ENCODE measurements around the gene AADAC.

AADAC gene

GRCh38 chr3:151814588-151814987 is 672 bp downstream of the AADAC start:
- H2BK5ac ChIP-seq (ENCODE audit: low read depth, low read length, poor library complexity) = no peak overlapping the region
- no peak overlapping the region for H3K4ac ChIP-seq (ENCODE audit: low read depth, low read length)
- H3K27me3 ChIP-seq (ENCODE audit: insufficient read depth, low read length) = no peaks in the 10 kb centered on the region
- H2BK120ac ChIP-seq (ENCODE audit: insufficient read depth, low read length, poor library complexity) = no peak overlapping the region
- H3K18ac ChIP-seq (ENCODE audit: low read length) = no peak overlapping the region
- H3K27ac ChIP-seq (ENCODE audit: low read depth, low read length) = no peak overlapping the region
- H2BK12ac ChIP-seq (ENCODE audit: low read length) = no peak overlapping the region
- no peak overlapping the region for H4K8ac ChIP-seq (ENCODE audit: low read depth, low read length)
- H3K79me2 ChIP-seq (ENCODE audit: control insufficient read depth, insufficient read depth, low read length, poor library complexity) = no peaks in the 10 kb centered on the region
- H3K9me3 ChIP-seq (ENCODE audit: insufficient read depth, low read depth, low read length) = peaks cover 1% of the 10 kb centered on the region
- no peaks in the 10 kb centered on the region for H3K79me1 ChIP-seq (ENCODE audit: low read length)
- no peak overlapping the region for H3K23ac ChIP-seq (ENCODE audit: low read length)
- H3K4me1 ChIP-seq (ENCODE audit: control insufficient read depth in 1 of 2, insufficient read depth in 2 of 2, low read length in 2 of 2) = peaks cover 0 to 2% of the 10 kb centered on the region in 2 experiments
- no peak overlapping the region for H3K4me3 ChIP-seq (ENCODE audit: low read depth, low read length)
- H3K9ac ChIP-seq (ENCODE audit: low read length) = no peak overlapping the region
- no peak overlapping the region for H3K4me2 ChIP-seq (ENCODE audit: low read length)
- no peak overlapping the region for H4K12ac ChIP-seq (ENCODE audit: low read depth, low read length)
- H2AK5ac ChIP-seq (ENCODE audit: low read length) = no peak overlapping the region
- WGBS (ENCODE audit: extremely low coverage, insufficient coverage, insufficient read length) = no CpG with 5 or more reads among the region's 3 CpGs
- no peak overlapping the region for H4K91ac ChIP-seq (ENCODE audit: low read depth, low read length)
- no peak overlapping the region for H2AFZ ChIP-seq (ENCODE audit: insufficient read depth, low read length, poor library complexity)
- no peaks in the 10 kb centered on the region for H3K36me3 ChIP-seq (ENCODE audit: control insufficient read depth in 1 of 2, insufficient read depth in 2 of 2, low read length in 2 of 2)
- no peak overlapping the region for H3K14ac ChIP-seq (ENCODE audit: low read length)
- DNase-seq = no peak

- Histone ChIP-seq H3K27me3 (ENCODE audit: insufficient read depth, low read length) (no peaks in the 10 kb centered on the region), H3K4me3 (ENCODE audit: low read depth, low read length) (no peak overlapping the region), H2BK12ac (ENCODE audit: low read length) (no peak overlapping the region), H2BK5ac (ENCODE audit: low read depth, low read length, poor library complexity) (no peak overlapping the region), H4K8ac (ENCODE audit: low read depth, low read length) (no peak overlapping the region), H3K23ac (ENCODE audit: low read length) (no peak overlapping the region), H3K27ac (ENCODE audit: low read depth, low read length) (no peak overlapping the region), H3K36me3 (ENCODE audit: control insufficient read depth in 1 of 2, insufficient read depth in 2 of 2, low read length in 2 of 2) (no peaks in the 10 kb centered on the region), H4K12ac (ENCODE audit: low read depth, low read length) (no peak overlapping the region), H3K79me2 (ENCODE audit: control insufficient read depth, insufficient read depth, low read length, poor library complexity) (no peaks in the 10 kb centered on the region), H3K4me1 (ENCODE audit: control insufficient read depth in 1 of 2, insufficient read depth in 2 of 2, low read length in 2 of 2) (peaks cover 0 to 2% of the 10 kb centered on the region in 2 experiments), H3K79me1 (ENCODE audit: low read length) (no peaks in the 10 kb centered on the region), H3K9me3 (ENCODE audit: insufficient read depth, low read depth, low read length) (peaks cover 1% of the 10 kb centered on the region), H3K9ac (ENCODE audit: low read length) (no peak overlapping the region), H3K4ac (ENCODE audit: low read depth, low read length) (no peak overlapping the region), H2AK5ac (ENCODE audit: low read length) (no peak overlapping the region), H4K91ac (ENCODE audit: low read depth, low read length) (no peak overlapping the region), H2BK120ac (ENCODE audit: insufficient read depth, low read length, poor library complexity) (no peak overlapping the region), H3K4me2 (ENCODE audit: low read length) (no peak overlapping the region), H2AFZ (ENCODE audit: insufficient read depth, low read length, poor library complexity) (no peak overlapping the region), H3K18ac (ENCODE audit: low read length) (no peak overlapping the region), H3K14ac (ENCODE audit: low read length) (no peak overlapping the region)
- peak in 1 of 2 donors; percentile 13 for DNase-seq
- WGBS (ENCODE audit: extremely low coverage, insufficient coverage, insufficient read length) = no CpG with 5 or more reads among the region's 3 CpGs
Observed at GRCh38 chr3:151816091-151816604, 2.2 kb downstream of the AADAC start.

GRCh38 chr3:151817473-151817872 is 3.6 kb downstream of the AADAC start:
- DNase-seq = no peak
- Histone ChIP-seq H2BK5ac (ENCODE audit: low read depth, low read length, poor library complexity) (no peak overlapping the region), H3K9me3 (ENCODE audit: insufficient read depth, low read depth, low read length) (peaks cover 1% of the 10 kb centered on the region), H2AK5ac (ENCODE audit: low read length) (no peak overlapping the region), H3K9ac (ENCODE audit: low read length) (no peak overlapping the region), H4K91ac (ENCODE audit: low read depth, low read length) (no peak overlapping the region), H3K14ac (ENCODE audit: low read length) (no peak overlapping the region), H3K79me1 (ENCODE audit: low read length) (no peaks in the 10 kb centered on the region), H2BK12ac (ENCODE audit: low read length) (no peak overlapping the region), H3K18ac (ENCODE audit: low read length) (no peak overlapping the region), H2BK120ac (ENCODE audit: insufficient read depth, low read length, poor library complexity) (no peak overlapping the region), H3K27me3 (ENCODE audit: insufficient read depth, low read length) (no peaks in the 10 kb centered on the region), H3K27ac (ENCODE audit: low read depth, low read length) (no peak overlapping the region), H3K4me1 (ENCODE audit: control insufficient read depth in 1 of 2, insufficient read depth in 2 of 2, low read length in 2 of 2) (peaks cover 0 to 2% of the 10 kb centered on the region in 2 experiments), H3K4me3 (ENCODE audit: low read depth, low read length) (no peak overlapping the region), H2AFZ (ENCODE audit: insufficient read depth, low read length, poor library complexity) (no peak overlapping the region), H3K79me2 (ENCODE audit: control insufficient read depth, insufficient read depth, low read length, poor library complexity) (no peaks in the 10 kb centered on the region), H3K23ac (ENCODE audit: low read length) (no peak overlapping the region), H4K12ac (ENCODE audit: low read depth, low read length) (no peak overlapping the region), H3K4me2 (ENCODE audit: low read length) (no peak overlapping the region), H3K4ac (ENCODE audit: low read depth, low read length) (no peak overlapping the region), H4K8ac (ENCODE audit: low read depth, low read length) (no peak overlapping the region), H3K36me3 (ENCODE audit: control insufficient read depth in 1 of 2, insufficient read depth in 2 of 2, low read length in 2 of 2) (no peaks in the 10 kb centered on the region)
- WGBS (ENCODE audit: extremely low coverage, insufficient coverage, insufficient read length) = no CpG with 5 or more reads among the region's 5 CpGs

- H4K12ac ChIP-seq (ENCODE audit: low read depth, low read length) = no peak overlapping the region
- H3K9ac ChIP-seq (ENCODE audit: low read length) = no peak overlapping the region
- H3K36me3 ChIP-seq (ENCODE audit: control insufficient read depth in 1 of 2, insufficient read depth in 2 of 2, low read length in 2 of 2) = no peaks in the 10 kb centered on the region
- H3K14ac ChIP-seq (ENCODE audit: low read length) = no peak overlapping the region
- no peak overlapping the region for H2AFZ ChIP-seq (ENCODE audit: insufficient read depth, low read length, poor library complexity)
- no peaks in the 10 kb centered on the region for H3K79me2 ChIP-seq (ENCODE audit: control insufficient read depth, insufficient read depth, low read length, poor library complexity)
- no peaks in the 10 kb centered on the region for H3K27me3 ChIP-seq (ENCODE audit: insufficient read depth, low read length)
- H3K23ac ChIP-seq (ENCODE audit: low read length) = no peak overlapping the region
- peaks cover 1% of the 10 kb centered on the region for H3K9me3 ChIP-seq (ENCODE audit: insufficient read depth, low read depth, low read length)
- H2BK5ac ChIP-seq (ENCODE audit: low read depth, low read length, poor library complexity) = no peak overlapping the region
- no peaks in the 10 kb centered on the region for H3K79me1 ChIP-seq (ENCODE audit: low read length)
- no peak overlapping the region for H2BK120ac ChIP-seq (ENCODE audit: insufficient read depth, low read length, poor library complexity)
- no peak overlapping the region for H3K4me2 ChIP-seq (ENCODE audit: low read length)
- DNase-seq = peak in 1 of 2 donors; percentile 35
- H2AK5ac ChIP-seq (ENCODE audit: low read length) = no peak overlapping the region
- H3K4me3 ChIP-seq (ENCODE audit: low read depth, low read length) = no peak overlapping the region
- H3K4ac ChIP-seq (ENCODE audit: low read depth, low read length) = no peak overlapping the region
- H4K91ac ChIP-seq (ENCODE audit: low read depth, low read length) = no peak overlapping the region
- no CpG with 5 or more reads among the region's 4 CpGs for WGBS (ENCODE audit: extremely low coverage, insufficient coverage, insufficient read length)
- H3K4me1 ChIP-seq (ENCODE audit: control insufficient read depth in 1 of 2, insufficient read depth in 2 of 2, low read length in 2 of 2) = peaks cover 0 to 2% of the 10 kb centered on the region in 2 experiments
- no peak overlapping the region for H4K8ac ChIP-seq (ENCODE audit: low read depth, low read length)
- H3K27ac ChIP-seq (ENCODE audit: low read depth, low read length) = no peak overlapping the region
- H3K18ac ChIP-seq (ENCODE audit: low read length) = no peak overlapping the region
- H2BK12ac ChIP-seq (ENCODE audit: low read length) = no peak overlapping the region
Observed at GRCh38 chr3:151818361-151818760, 4.4 kb downstream of the AADAC start.
